Measurements from ENCODE around the gene JAM2.

Gene JAM2

GRCh38 chr21:25750085-25750484 lies 111.0 kb downstream of the JAM2 start:
- TF ChIP-seq CTCF (IDR thresholded peaks at IDR 0.05; ENCODE audit: low read depth, low read length): no peak
- Histone ChIP-seq H3K9me3 (no peaks in the 10 kb centered on the region), H3K36me3 (peaks cover 38% of the 10 kb centered on the region), H3K27me3 (no peaks in the 10 kb centered on the region), H3K4me3 (ENCODE audit: low read depth, low read length) (no peak overlapping the region), H3K4me1 (no peaks in the 10 kb centered on the region; the same call in 1 of the 2 replicates)
- no peak for DNase-seq

- Histone ChIP-seq H3K4me1 (no peaks in the 10 kb centered on the region; the same call in 1 of the 2 replicates), H3K9me3 (no peaks in the 10 kb centered on the region), H3K4me3 (ENCODE audit: low read depth, low read length) (no peak overlapping the region), H3K36me3 (peaks cover 42% of the 10 kb centered on the region), H3K27me3 (no peaks in the 10 kb centered on the region)
- DNase-seq: no peak
- no peak for TF ChIP-seq CTCF (IDR thresholded peaks at IDR 0.05; ENCODE audit: low read depth, low read length)
Measured at GRCh38 chr21:25752416-25752815, 113.4 kb downstream of the JAM2 start.

GRCh38 chr21:25756190-25756932 lies 117.3 kb downstream of the JAM2 start:
- H3K4me3 ChIP-seq (ENCODE audit: low read depth, low read length): no peak overlapping the region
- no peaks in the 10 kb centered on the region for H3K27me3 ChIP-seq
- no peak for TF ChIP-seq CTCF (IDR thresholded peaks at IDR 0.05; ENCODE audit: low read depth, low read length)
- no peaks in the 10 kb centered on the region for H3K4me1 ChIP-seq
- DNase-seq: no peak
- H3K9me3 ChIP-seq: no peaks in the 10 kb centered on the region
- peaks cover 49% of the 10 kb centered on the region for H3K36me3 ChIP-seq

- H3K4me3 ChIP-seq (ENCODE audit: low read depth, low read length): no peak overlapping the region
- no peak for DNase-seq
- TF ChIP-seq CTCF (IDR thresholded peaks at IDR 0.05; ENCODE audit: low read depth, low read length): no peak
- H3K9me3 ChIP-seq: no peaks in the 10 kb centered on the region
- no peaks in the 10 kb centered on the region for H3K4me1 ChIP-seq
- H3K36me3 ChIP-seq: peaks cover 45% of the 10 kb centered on the region
- H3K27me3 ChIP-seq: no peaks in the 10 kb centered on the region
Measured at GRCh38 chr21:25757531-25757930, 118.5 kb downstream of the JAM2 start.

- no peak for TF ChIP-seq CTCF (IDR thresholded peaks at IDR 0.05; ENCODE audit: low read depth, low read length)
- Histone ChIP-seq H3K9me3 (no peaks in the 10 kb centered on the region), H3K4me3 (ENCODE audit: low read depth, low read length) (no peak overlapping the region), H3K27me3 (no peaks in the 10 kb centered on the region), H3K4me1 (no peaks in the 10 kb centered on the region), H3K36me3 (peaks cover 46% of the 10 kb centered on the region)
- no peak for DNase-seq
Measured at GRCh38 chr21:25759573-25759972, 120.5 kb downstream of the JAM2 start.

GRCh38 chr21:25760061-25760460 lies 121.0 kb downstream of the JAM2 start:
- Histone ChIP-seq H3K9me3 (no peaks in the 10 kb centered on the region), H3K4me3 (ENCODE audit: low read depth, low read length) (no peak overlapping the region), H3K27me3 (no peaks in the 10 kb centered on the region), H3K4me1 (no peaks in the 10 kb centered on the region), H3K36me3 (peaks cover 46% of the 10 kb centered on the region)
- no peak for TF ChIP-seq CTCF (IDR thresholded peaks at IDR 0.05; ENCODE audit: low read depth, low read length)
- DNase-seq: no peak
